GM19372 (cell line): ENCODE measurements around the gene TSC22D1.

Experiments used
- ATAC-seq: cut with Tn5 transposase; IDR thresholded peaks from one replicate; pipeline ENCODE4 v1.9.1; 2021; ENCODE audit warnings: mild to moderate bottlenecking, low read depth, moderate library complexity; ENCODE audit not compliant: unreplicated experiment

The TSC22D1 gene

GRCh38 chr13:44508562-44509077, 67.5 kb downstream of the TSC22D1 start:
- no peak for ATAC-seq

GRCh38 chr13:44507639-44508038, 68.5 kb downstream of the TSC22D1 start:
- ATAC-seq = no peak

GRCh38 chr13:44506719-44507118, 69.4 kb downstream of the TSC22D1 start:
- no peak for ATAC-seq

- no peak for ATAC-seq
Observed at GRCh38 chr13:44506251-44506650, 69.9 kb downstream of the TSC22D1 start.

GRCh38 chr13:44504116-44504515, 72.0 kb downstream of the TSC22D1 start:
- no peak for ATAC-seq

GRCh38 chr13:44498969-44499368, 77.2 kb downstream of the TSC22D1 start:
- ATAC-seq = no peak

- no peak for ATAC-seq
Observed at GRCh38 chr13:44498502-44498901, 77.6 kb downstream of the TSC22D1 start.

- ATAC-seq = no peak
Observed at GRCh38 chr13:44497801-44498200, 78.3 kb downstream of the TSC22D1 start.

- ATAC-seq = no peak
Observed at GRCh38 chr13:44493213-44493812, 82.8 kb downstream of the TSC22D1 start.

GRCh38 chr13:44489751-44490150, 86.4 kb downstream of the TSC22D1 start:
- ATAC-seq = no peak

GRCh38 chr13:44487989-44488388, 88.1 kb downstream of the TSC22D1 start:
- no peak for ATAC-seq

GRCh38 chr13:44484562-44485138, 91.5 kb downstream of the TSC22D1 start:
- no peak for ATAC-seq

GRCh38 chr13:44474122-44474910, 101.8 kb downstream of the TSC22D1 start:
- ATAC-seq = no peak

- no peak for ATAC-seq
Observed at GRCh38 chr13:44471686-44472085, 104.4 kb downstream of the TSC22D1 start.

GRCh38 chr13:44470638-44471562, 105.2 kb downstream of the TSC22D1 start:
- no peak for ATAC-seq

- ATAC-seq = no peak
Observed at GRCh38 chr13:44468874-44469273, 107.3 kb downstream of the TSC22D1 start.

- no peak for ATAC-seq
Observed at GRCh38 chr13:44465318-44465717, 110.8 kb downstream of the TSC22D1 start.

GRCh38 chr13:44464471-44464870, 111.7 kb downstream of the TSC22D1 start:
- no peak for ATAC-seq

GRCh38 chr13:44463759-44464158, 112.4 kb downstream of the TSC22D1 start:
- no peak for ATAC-seq

GRCh38 chr13:44459674-44460073, 116.5 kb downstream of the TSC22D1 start:
- no peak for ATAC-seq
